CD14-positive monocyte (primary cell): Measurements from ENCODE around the gene COPS9. TPM values are rescaled to one million over a fixed set of nuclear protein-coding genes. Genes with fewer than 3 reads are reported as not detected.

Experiments used
- DNase-seq, 3 donors: peaks; one replicate each; pipeline ENCODE4 v3.0.0-alpha.2; 2011 to 2022
- H2AFZ ChIP-seq: 2 replicates; pipeline ENCODE4 v1.6.0; 2012; ENCODE audit warnings: mild to moderate bottlenecking, low read depth, low read length, inconsistent platforms; ENCODE audit not compliant: insufficient read depth, poor library complexity, severe bottlenecking
- H3K27ac ChIP-seq, 2 donors: 1 replicate in 1 of 2; 2 replicates in 1 of 2; pipeline ENCODE4 v1.5.1; 2012 to 2013; ENCODE audit warnings: low read length in 2 of 2, control low read depth in 1 of 2, inconsistent platforms in 1 of 2, low read depth in 1 of 2, mild to moderate bottlenecking in 1 of 2
- H3K27me3 ChIP-seq, 2 donors: one replicate each; pipeline versions ENCODE4 v1.6.0 to v1.6.1; 2011 to 2013; ENCODE audit warnings: low read length in 2 of 2; ENCODE audit not compliant: control insufficient read depth in 2 of 2, insufficient read depth in 2 of 2
- H3K36me3 ChIP-seq, 2 donors: replicated peaks in 1 of 2; 1 replicate in 1 of 2; 2 replicates in 1 of 2; pipeline versions ENCODE4 v1.5.1 to v1.6.1; 2012 to 2013; ENCODE audit warnings: low read length in 2 of 2, control low read depth in 1 of 2, inconsistent platforms in 1 of 2, mild to moderate bottlenecking in 1 of 2; ENCODE audit not compliant: insufficient read depth in 2 of 2, control insufficient read depth in 1 of 2
- H3K4me1 ChIP-seq, 2 donors: 1 replicate in 1 of 2; 2 replicates in 1 of 2; pipeline versions ENCODE4 v1.5.1 to v1.6.1; 2012 to 2013; ENCODE audit warnings: low read length in 2 of 2, control low read depth in 1 of 2, inconsistent platforms in 1 of 2, mild to moderate bottlenecking in 1 of 2, moderate library complexity in 1 of 2; ENCODE audit not compliant: insufficient read depth in 2 of 2, control insufficient read depth in 1 of 2
- H3K4me2 ChIP-seq: replicated peaks from 2 replicates; pipeline ENCODE3; 2012; ENCODE audit warnings: low read length, moderate library complexity, mild to moderate bottlenecking; ENCODE audit not compliant: poor library complexity, severe bottlenecking; ENCODE audit errors: extremely low read depth
- H3K4me3 ChIP-seq, 3 experiments: fragments of 200-600 bp in 1 of 3; sonication (generic) in 1 of 3; replicated peaks in 1 of 3; 1 replicate in 2 of 3; 2 replicates in 1 of 3; pipeline ENCODE4 v1.5.1; 2011 to 2013; ENCODE audit warnings: low read length in 3 of 3, mild to moderate bottlenecking in 3 of 3, control low read depth in 2 of 3, low read depth in 2 of 3, inconsistent platforms in 1 of 3, moderate library complexity in 1 of 3
- H3K79me2 ChIP-seq: 2 replicates; pipeline ENCODE4 v1.6.0; 2012; ENCODE audit warnings: mild to moderate bottlenecking, control low read depth, inconsistent platforms, low read length, moderate library complexity; ENCODE audit not compliant: insufficient read depth
- H3K9ac ChIP-seq: 2 replicates; pipeline ENCODE4 v1.6.0; 2017; ENCODE audit warnings: low read length, mild to moderate bottlenecking; ENCODE audit not compliant: insufficient read depth, poor library complexity, severe bottlenecking
- H3K9me3 ChIP-seq, 2 donors: replicated peaks in 1 of 2; 1 replicate in 1 of 2; 2 replicates in 1 of 2; pipeline versions ENCODE4 v1.5.1 to v1.6.1; 2012 to 2013; ENCODE audit warnings: low read length in 2 of 2, control low read depth in 1 of 2; ENCODE audit not compliant: control insufficient read depth in 1 of 2, insufficient read depth in 1 of 2
- H4K20me1 ChIP-seq: 2 replicates; pipeline ENCODE4 v1.6.0; 2012; ENCODE audit warnings: mild to moderate bottlenecking, low read length, control low read depth, moderate library complexity; ENCODE audit not compliant: insufficient read depth
- H3K27ac Mint-ChIP-seq, 7 donors: one replicate each; pipeline ENCODE4 v1.8.0; 2020; ENCODE audit warnings: mild to moderate bottlenecking in 7 of 7, mixed read lengths in 7 of 7, moderate library complexity in 6 of 7, inconsistent platforms in 2 of 7
- H3K27me3 Mint-ChIP-seq, 3 donors: one replicate each; pipeline ENCODE4 v1.8.0; 2021 to 2022; ENCODE audit warnings: low read depth in 3 of 3, mild to moderate bottlenecking in 3 of 3, mixed read lengths in 3 of 3, moderate library complexity in 3 of 3, inconsistent platforms in 1 of 3
- H3K36me3 Mint-ChIP-seq, 2 donors: one replicate each; pipeline ENCODE4 v1.8.0; 2020; ENCODE audit warnings: mixed read lengths in 2 of 2, inconsistent platforms in 1 of 2, mild to moderate bottlenecking in 1 of 2
- H3K4me1 Mint-ChIP-seq: one replicate; pipeline ENCODE4 v1.8.0; 2020; ENCODE audit warnings: mild to moderate bottlenecking, mixed read lengths
- H3K4me3 Mint-ChIP-seq, 2 donors: one replicate each; pipeline ENCODE4 v1.8.0; 2020; ENCODE audit warnings: mild to moderate bottlenecking in 2 of 2, mixed read lengths in 2 of 2, moderate library complexity in 1 of 2
- H3K9me3 Mint-ChIP-seq, 7 donors: one replicate each; pipeline ENCODE4 v1.8.0; 2020 to 2022; ENCODE audit warnings: mixed read lengths in 7 of 7, mild to moderate bottlenecking in 6 of 7, moderate library complexity in 6 of 7, inconsistent platforms in 2 of 7
- CTCF ChIP-seq: fragments of 200-600 bp; IDR thresholded peaks from one replicate; pipeline ENCODE4 v1.8.0; 2022; ENCODE audit warnings: antibody characterized with exemption, mild to moderate bottlenecking
- WGBS: methylation state at CpG from one replicate; pipeline ENCODE4 v1.1.5; 2013; ENCODE audit warnings: missing lambda C conversion rate; ENCODE audit not compliant: insufficient coverage; 5-methylcytosine and 5-hydroxymethylcytosine counted together
- intact Hi-C, 2 donors: fragments of 100-400 bp; cut with micrococcal nuclease; formaldehyde crosslinking; loops; one replicate each; pipeline versions ENCODE4 v1.15.0 to v1.15.1; 2023
- polyA plus RNA-seq, 3 donors: library from polyadenylated mRNA; depleted of rRNA in 1 of 3; unstranded in 2 of 3; stranded (reverse) in 1 of 3; fragments of 300-500 nt in 2 of 3; fragments of >200 nt in 1 of 3; fragmentation: Illumina TruSeq in 2 of 3; gene quantifications; 1 replicate in 2 of 3; 2 replicates in 1 of 3; pipeline ENCODE4 v1.2.3, GENCODE V29; 2012 to 2021

The COPS9 gene
- polyA plus RNA-seq, 3 donors, result 123 to 300 (median 268) TPM

DNA sequence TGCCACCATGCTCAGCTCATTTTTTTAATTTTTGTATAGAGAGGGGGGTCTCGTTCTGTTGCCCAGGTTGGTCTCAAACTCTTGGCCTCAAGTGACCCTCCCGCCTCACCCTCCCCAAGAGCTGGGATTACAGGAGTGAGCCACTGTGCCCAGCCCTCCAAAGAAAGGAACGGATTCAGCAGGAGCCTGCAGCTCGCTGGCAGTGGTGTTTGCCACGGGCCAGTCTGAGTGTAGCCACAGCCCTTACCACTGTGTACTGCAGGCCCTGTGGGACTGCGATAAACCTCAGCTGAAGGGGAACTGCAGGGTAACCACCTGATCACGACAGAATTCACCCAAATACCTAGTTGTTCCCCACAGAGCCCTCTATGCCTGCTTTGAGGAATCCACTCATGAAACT is 6.8 kb downstream of the COPS9 start:
- peak overlapping the region in 1 of 7 donors; percentile 53 for H3K27ac Mint-ChIP-seq
- Histone ChIP-seq H3K4me2 (no peak overlapping the region), H3K27me3 (no peaks in the 10 kb centered on the region), H2AFZ (no peak overlapping the region), H3K4me1 (no peaks in the 10 kb centered on the region), H3K9me3 (no peaks in the 10 kb centered on the region), H3K27ac (no peak overlapping the region), H4K20me1 (peaks cover under 1% of the 10 kb centered on the region), H3K4me3 (no peak overlapping the region), H3K79me2 (peaks cover under 1% of the 10 kb centered on the region), H3K36me3 (peaks cover 62 to 81% of the 10 kb centered on the region in 2 donors), H3K9ac (no peak overlapping the region)
- intact Hi-C loops, result no loop called here
- no peak for TF ChIP-seq CTCF
- H3K4me3 Mint-ChIP-seq, result no peak overlapping the region
- no peaks in the 10 kb centered on the region for H3K27me3 Mint-ChIP-seq
- peaks cover 2% of the 10 kb centered on the region for H3K4me1 Mint-ChIP-seq
- no peak for DNase-seq
- WGBS, result 96% methylated on average over 6 of the region's 7 CpGs
- H3K36me3 Mint-ChIP-seq, result peaks cover 72 to 73% of the 10 kb centered on the region in 2 donors
- H3K9me3 Mint-ChIP-seq, result peaks cover 0 to 2% (median 0%) of the 10 kb centered on the region in 7 donors

DNA sequence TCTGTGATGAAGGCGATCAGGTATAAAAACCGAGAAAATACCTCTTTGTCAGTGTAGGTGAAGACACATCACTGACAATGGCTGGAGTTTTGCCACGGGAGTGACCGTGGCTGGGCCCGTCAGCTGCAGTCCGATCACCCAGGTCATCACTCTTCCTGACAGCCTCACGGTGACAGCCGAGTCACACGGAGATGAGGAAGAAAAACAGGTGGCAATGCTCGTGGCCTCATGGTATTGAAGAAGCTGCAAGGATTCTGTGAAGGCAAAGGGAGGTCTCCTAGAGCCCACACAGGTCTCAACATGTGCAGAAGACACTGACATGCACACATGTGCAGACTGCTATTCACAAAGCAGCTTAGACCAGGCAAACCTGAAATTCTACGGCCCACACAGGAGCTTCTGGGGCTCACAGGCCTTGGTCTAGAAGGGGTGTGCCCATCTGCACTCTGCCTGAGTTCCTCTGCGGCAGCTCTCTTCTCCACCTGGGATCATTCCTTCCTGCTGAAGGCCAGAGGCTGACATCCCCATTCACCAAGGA is 7.4 kb downstream of the COPS9 start:
- no peaks in the 10 kb centered on the region for H3K4me1 Mint-ChIP-seq
- Histone ChIP-seq H4K20me1 (no peaks in the 10 kb centered on the region), H3K36me3 (peaks cover 61 to 79% of the 10 kb centered on the region in 2 donors), H3K27me3 (no peaks in the 10 kb centered on the region), H3K79me2 (no peaks in the 10 kb centered on the region), H3K4me2 (no peak overlapping the region), H3K9me3 (no peaks in the 10 kb centered on the region), H3K9ac (no peak overlapping the region), H3K4me3 (no peak overlapping the region), H3K4me1 (no peaks in the 10 kb centered on the region), H2AFZ (no peak overlapping the region), H3K27ac (no peak overlapping the region)
- 90% methylated on average over 10 of the region's 12 CpGs for WGBS
- no peak for TF ChIP-seq CTCF
- intact Hi-C loops, result no loop called here
- H3K9me3 Mint-ChIP-seq, result peaks cover 0 to 2% (median 0%) of the 10 kb centered on the region in 7 donors
- no peak overlapping the region for H3K4me3 Mint-ChIP-seq
- no peaks in the 10 kb centered on the region for H3K27me3 Mint-ChIP-seq
- H3K27ac Mint-ChIP-seq, result no peak overlapping the region
- DNase-seq, result no peak
- H3K36me3 Mint-ChIP-seq, result peaks cover 68 to 69% of the 10 kb centered on the region in 2 donors
